HG03457 (cell line): ENCODE measurements around the gene MEOX2.

Source experiments
- ATAC-seq: cut with Tn5 transposase; IDR thresholded peaks from one replicate; pipeline ENCODE4 v1.9.1; 2021; ENCODE audit warnings: moderate number of reproducible peaks; ENCODE audit not compliant: unreplicated experiment

MEOX2 gene

GRCh38 chr7:15618275-15618674 lies 68.2 kb downstream of the MEOX2 start:
- ATAC-seq, result no peak

DNA sequence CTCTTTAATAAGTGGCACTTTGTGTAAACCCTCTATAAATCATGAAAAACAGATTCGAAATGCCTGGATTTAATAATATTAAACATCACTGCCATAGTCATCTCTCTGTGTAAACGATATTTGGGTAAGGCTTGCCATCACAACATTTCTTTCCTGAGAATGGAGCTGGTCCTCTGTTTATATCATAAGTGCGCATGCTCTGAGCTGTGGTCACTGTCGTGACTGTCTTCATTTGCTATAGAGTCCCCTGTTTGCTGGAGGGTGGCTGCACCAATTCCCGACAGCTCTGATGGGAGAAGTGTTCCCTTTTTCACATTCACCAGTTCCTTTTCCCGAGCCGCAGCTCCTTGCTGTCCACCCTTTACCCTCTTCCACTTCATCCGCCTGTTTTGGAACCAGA lies 74.3 kb downstream of the MEOX2 start:
- ATAC-seq, result no peak

- no peak for ATAC-seq
Measured at GRCh38 chr7:15610503-15610902, 76.0 kb downstream of the MEOX2 start.

DNA sequence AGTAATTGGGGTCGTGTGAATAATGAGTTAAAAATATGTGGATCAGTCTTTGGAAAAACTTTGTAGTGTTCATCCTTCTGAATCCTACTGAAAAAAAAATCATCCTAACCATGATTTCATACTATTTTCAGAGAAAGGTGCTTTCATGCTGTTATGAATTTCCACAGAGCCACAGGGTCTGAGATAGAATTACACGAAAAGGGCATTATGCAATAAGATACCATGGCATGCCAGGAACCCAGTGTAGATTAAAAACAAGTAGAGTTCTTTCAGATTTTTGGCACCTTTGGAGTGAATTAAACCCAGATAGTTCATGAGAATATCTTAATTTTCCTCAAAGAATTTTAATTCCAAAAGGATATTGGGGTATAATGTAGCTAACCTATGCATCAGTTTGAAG lies 77.2 kb downstream of the MEOX2 start:
- ATAC-seq, result no peak

DNA sequence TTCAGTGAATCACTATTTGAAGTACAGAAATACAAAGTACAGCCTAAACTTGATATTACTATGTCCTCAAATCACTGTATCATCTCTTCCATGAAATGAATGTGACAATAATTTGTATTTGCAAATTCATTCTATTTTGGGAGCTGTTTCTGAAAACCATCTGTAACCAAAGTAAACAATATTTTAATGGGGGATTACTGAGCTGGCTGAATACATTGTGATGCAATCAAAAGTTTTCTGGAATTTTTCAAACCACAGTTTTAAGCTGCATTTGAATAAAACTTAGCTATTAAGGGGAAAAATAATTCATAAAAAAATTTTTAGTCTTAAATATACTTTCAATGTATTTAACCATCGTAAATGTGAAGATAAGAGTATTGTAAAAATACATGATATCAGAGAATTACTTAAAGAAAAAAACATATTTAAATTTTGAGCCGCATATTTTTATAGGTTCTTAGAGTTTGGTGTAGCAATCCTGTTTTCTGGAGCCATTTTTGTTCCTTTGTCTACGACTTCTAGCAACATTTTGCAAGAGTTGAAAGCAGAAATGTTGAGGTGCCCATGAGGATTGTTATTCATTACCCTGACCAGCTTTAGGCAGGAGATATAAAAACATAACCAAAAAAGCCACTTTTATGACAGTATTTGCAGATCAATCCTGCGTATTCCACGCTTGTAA lies 78.8 kb downstream of the MEOX2 start:
- ATAC-seq, result no peak

DNA sequence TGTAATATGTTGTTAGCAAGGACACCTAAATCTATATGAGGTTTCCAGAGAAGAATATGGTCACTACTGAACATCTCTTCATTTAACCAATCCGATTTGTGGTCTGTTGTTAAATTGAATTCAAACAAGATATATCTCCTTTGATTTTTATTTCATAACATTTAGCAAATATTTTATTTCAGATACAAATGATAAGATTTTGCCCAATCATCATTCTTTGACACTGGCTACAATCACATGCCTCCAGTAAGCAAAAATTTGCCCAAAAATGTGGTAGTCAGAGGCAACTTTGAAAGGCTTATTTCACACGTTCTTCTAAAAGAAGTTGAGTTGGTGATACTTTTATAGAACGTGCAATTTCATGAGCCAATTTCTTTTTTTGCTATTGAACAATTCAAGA lies 79.9 kb downstream of the MEOX2 start:
- no peak for ATAC-seq

DNA sequence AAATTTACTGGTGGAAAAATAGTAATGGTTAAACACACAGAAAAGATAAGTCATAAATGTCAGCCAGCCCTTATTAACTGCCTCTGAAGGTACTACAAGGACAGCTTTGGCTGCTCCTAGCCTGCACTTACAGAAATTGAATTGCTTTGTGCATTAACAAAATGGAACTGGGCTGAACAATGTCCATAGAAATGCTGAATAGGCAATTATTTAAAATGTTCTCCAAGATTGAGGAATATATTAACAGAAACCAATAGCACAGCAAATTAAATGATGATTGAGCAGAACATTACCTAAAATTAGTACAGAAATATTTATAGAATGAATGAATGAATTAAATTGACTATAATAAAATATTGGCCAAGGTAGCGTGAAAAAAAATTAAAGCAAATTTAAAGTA lies 82.3 kb downstream of the MEOX2 start:
- ATAC-seq, result no peak

DNA sequence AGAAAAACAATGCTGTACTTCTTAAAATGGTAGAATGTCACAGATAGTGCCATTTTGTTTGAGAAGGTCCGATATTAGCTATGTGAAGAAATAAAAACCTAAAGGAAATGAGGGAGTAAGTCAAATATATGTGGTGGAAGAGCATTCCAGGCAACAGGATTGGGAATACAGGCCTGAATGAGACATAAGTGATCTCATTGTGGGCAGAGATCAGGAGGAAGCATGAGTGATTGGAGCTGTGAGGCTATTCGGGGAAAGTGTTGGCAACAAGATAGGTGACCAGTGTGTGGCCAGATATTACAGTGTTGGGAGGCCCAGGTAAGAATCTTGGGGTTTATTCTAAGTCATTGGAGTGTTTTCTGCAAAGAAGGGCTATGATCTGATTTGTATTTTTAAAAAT lies 83.4 kb downstream of the MEOX2 start:
- no peak for ATAC-seq

GRCh38 chr7:15602236-15602635 lies 84.2 kb downstream of the MEOX2 start:
- no peak for ATAC-seq

DNA sequence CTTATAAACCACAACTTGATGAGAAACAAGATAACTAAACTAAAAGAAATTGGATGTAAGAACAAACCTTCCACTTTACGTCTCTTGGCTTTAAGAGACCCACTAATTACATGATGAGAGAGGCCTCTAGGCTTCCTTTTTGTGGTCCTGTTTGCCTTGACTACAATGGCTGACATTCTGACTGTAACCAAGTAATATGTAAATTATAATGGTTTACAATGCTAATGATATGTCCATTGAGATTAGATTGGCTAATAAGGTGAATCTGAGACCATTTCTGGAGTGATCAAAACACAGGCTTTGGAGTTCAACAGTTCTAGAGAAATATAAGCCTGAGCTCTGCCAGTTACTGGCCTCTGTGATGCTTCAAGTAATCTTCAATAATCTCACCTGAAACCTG lies 85.3 kb downstream of the MEOX2 start:
- ATAC-seq, result no peak

- no peak for ATAC-seq
Measured at GRCh38 chr7:15600298-15600697, 86.2 kb downstream of the MEOX2 start.

DNA sequence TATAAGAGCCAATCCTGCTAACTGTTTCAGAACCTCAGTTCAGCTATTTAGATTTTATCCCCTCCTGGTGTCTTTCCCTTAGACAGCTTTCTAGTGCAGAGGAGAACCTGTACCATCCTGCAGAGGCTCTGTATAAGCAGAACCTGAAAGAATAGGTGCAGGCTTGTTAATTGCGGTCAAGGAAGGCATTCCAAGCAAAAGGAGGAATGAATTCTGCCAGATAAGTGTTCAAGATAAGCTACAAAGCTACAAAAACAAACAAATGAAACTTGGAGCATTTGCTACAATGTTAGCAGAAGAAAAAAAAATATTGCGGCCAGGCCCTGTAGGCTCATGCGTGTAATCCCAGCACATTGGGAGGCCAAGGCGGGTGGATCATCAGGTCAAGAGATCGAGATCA lies 92.0 kb downstream of the MEOX2 start:
- ATAC-seq, result no peak

DNA sequence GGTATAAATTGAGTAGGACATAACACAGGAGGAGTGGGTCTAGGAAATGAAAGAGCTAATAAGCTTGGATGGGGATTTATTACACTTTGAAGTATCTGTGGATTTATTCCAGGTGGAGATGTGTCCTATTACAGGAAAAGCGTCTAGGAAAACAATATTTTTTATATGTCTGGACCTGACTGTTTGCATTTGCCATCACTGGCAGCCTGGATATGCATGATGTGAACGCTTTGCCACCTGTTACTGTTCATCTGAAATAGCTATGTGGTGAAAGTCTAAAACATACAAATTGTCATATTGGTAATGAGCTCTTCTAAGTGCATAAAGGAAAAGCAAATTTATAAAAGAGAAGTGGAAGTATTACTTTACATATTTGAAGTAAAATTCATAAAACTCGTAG lies 93.1 kb downstream of the MEOX2 start:
- no peak for ATAC-seq

GRCh38 chr7:15586266-15586665 lies 100.2 kb downstream of the MEOX2 start:
- no peak for ATAC-seq

- ATAC-seq, result no peak
Measured at GRCh38 chr7:15584575-15584974, 101.9 kb downstream of the MEOX2 start.

DNA sequence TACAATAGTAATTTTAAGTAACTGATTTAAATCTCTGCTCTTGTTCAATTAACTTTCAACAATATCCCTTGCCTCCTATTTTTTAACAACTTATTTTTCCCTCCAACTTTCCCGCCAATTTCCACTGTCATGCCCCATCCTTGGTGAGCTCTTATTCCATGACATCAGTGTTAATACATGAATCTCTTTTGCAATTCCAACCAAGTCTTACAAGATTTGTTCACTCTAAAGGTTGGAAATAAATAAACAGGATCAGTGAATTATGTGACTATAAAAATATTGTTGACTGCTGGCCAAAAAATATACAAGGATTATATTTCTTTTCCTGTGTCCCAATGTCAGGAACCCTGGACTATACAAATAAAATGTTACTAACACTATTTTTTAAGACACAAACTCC lies 103.7 kb downstream of the MEOX2 start:
- ATAC-seq, result no peak

- ATAC-seq, result no peak
Measured at GRCh38 chr7:15581352-15581951, 105.0 kb downstream of the MEOX2 start.

DNA sequence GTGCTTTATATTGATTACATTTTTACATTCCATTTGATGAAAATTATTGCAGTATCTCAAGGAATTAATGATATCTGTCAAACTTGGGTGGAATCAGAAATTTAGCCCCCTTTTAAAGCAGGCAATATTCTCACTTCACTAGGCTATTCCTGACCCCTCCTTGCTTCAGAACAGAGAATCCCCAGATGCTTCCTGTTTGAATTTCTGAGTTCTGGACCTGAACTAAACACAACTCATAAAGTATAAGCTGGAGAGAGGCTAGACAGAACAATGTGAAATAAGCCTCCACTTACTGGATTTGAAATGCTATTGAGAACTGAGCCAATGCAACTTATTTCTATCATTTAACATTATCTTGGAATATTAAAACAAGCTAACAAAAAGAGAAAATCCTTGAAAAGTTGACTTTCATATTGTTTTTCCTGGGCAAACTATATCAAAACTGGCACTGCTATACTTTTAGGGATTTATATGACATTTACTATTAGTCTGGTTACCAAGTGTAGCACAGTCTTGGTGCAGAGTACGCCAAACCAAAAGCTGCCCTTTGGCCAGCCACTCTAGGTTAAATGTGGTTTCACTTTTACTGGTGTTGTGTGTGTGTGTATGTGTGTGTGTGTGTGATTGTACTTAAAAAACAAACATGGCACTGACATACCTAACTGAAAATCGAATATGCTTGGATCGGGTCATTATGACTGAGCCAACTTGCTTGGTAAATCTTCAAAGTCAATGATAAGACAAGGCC lies 105.7 kb downstream of the MEOX2 start:
- ATAC-seq, result no peak

DNA sequence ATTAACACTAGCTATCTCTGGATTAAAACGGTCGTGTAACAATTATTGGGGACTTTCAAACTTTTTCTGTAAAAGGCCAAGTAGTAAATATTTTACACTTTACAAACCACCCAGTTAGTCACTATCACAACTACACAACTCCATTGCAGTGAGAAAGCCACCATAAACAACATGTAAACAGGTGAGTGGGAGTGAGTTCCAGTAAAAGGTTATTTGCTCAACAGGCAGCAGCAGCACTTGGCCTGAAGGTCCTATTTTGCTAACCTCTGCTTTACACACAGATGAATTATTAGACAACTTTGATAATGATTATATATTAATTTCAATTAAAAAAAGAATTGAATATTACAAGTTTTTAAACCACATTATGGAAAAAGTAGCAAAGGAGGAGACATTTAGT lies 108.9 kb downstream of the MEOX2 start:
- ATAC-seq, result no peak

- no peak for ATAC-seq
Measured at GRCh38 chr7:15571301-15571878, 115.1 kb downstream of the MEOX2 start.

- ATAC-seq, result no peak
Measured at GRCh38 chr7:15567652-15568051, 118.8 kb downstream of the MEOX2 start.

- no peak for ATAC-seq
Measured at GRCh38 chr7:15567036-15567435, 119.4 kb downstream of the MEOX2 start.
